ENCODE results near the gene ARHGAP25. TPM values are rescaled to one million over a fixed set of nuclear protein-coding genes. Genes with fewer than 3 reads are reported as not detected.

The ARHGAP25 gene
- total RNA-seq, 1 experiment from 2014 or later, result not detected

DNA sequence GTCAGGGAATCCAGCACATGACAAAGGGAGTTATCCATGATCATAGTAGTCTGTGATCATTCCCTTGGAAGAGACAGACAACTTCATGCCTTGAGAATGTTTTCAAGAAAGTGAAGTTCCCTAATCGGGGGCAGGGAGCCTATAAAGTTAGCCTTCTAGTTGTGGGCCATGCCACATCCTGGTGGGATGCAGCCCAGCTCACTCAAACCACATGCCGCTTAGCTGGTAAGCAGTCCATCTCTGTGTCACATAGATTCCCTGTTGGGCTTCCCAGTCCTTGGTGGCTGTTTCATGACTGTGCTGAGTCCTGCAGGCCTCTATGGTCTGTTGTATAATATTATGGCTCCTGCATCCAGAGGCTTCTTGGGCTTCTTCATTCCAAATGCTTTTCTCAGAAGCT, 11.4 kb upstream of the ARHGAP25 start:
- DNase-seq, result no peak
- Histone ChIP-seq H3K79me2 (ENCODE audit: low read depth) (no peaks in the 10 kb centered on the region), H3K27me3 (ENCODE audit: insufficient read depth, low read depth) (no peaks in the 10 kb centered on the region), H3K9me2 (ENCODE audit: insufficient read depth) (no peaks in the 10 kb centered on the region), H3K4me3 (no peak overlapping the region), H3F3A (ENCODE audit: insufficient read depth, low read depth) (no peaks in the 10 kb centered on the region), H3K9me3 (ENCODE audit: insufficient read depth, low read depth) (no peaks in the 10 kb centered on the region), H3K27ac (no peak overlapping the region), H4K20me1 (ENCODE audit: insufficient read depth) (no peaks in the 10 kb centered on the region), H3K4me1 (replicated peaks; ENCODE audit: insufficient read depth) (0 out of 2 replicates have a peak, but pooled peaks cover 6% of the 10 kb centered on the region), H3K4me2 (no peak overlapping the region), H3K36me3 (ENCODE audit: low read depth) (no peaks in the 10 kb centered on the region), H2AFZ (no peak overlapping the region)
- TF ChIP-seq, protein P1, sequence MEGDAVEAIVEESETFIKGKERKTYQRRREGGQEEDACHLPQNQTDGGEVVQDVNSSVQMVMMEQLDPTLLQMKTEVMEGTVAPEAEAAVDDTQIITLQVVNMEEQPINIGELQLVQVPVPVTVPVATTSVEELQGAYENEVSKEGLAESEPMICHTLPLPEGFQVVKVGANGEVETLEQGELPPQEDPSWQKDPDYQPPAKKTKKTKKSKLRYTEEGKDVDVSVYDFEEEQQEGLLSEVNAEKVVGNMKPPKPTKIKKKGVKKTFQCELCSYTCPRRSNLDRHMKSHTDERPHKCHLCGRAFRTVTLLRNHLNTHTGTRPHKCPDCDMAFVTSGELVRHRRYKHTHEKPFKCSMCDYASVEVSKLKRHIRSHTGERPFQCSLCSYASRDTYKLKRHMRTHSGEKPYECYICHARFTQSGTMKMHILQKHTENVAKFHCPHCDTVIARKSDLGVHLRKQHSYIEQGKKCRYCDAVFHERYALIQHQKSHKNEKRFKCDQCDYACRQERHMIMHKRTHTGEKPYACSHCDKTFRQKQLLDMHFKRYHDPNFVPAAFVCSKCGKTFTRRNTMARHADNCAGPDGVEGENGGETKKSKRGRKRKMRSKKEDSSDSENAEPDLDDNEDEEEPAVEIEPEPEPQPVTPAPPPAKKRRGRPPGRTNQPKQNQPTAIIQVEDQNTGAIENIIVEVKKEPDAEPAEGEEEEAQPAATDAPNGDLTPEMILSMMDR (conservative IDR thresholded peaks at IDR 0.05), result no peak
- TF ChIP-seq EZH2 (IDR thresholded peaks at IDR 0.05; ENCODE audit: low read depth), result no peak
- CTCF ChIA-PET, result no interaction called here
- no TSS peak for BruUV-seq (replicated peaks)
- POLR2A ChIA-PET (ENCODE audit: unreplicated experiment), result no interaction called here
- intact Hi-C loops (cut with micrococcal nuclease; ENCODE audit: unreplicated experiment), result no loop called here

DNA sequence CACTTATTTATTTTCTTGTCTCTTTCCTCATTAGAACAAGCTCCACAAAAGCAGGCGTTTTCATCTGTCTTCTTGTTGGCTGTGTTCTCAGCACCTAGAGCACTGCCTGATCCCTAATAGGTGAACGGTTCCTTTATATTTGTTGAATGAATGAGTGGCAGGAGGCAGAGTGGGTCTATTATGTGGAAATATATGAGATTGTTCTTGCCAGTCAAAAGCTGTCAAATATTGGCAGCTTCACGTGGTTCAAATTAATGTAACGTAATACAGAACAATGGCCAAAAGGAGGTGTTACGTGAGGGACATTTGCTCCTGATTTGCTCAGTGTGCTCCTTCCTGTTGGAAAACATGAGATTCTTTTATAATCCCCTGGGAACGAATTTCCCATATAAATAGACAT, 8.5 kb upstream of the ARHGAP25 start:
- intact Hi-C loops (cut with micrococcal nuclease; ENCODE audit: unreplicated experiment), result no loop called here
- Histone ChIP-seq H3K9me2 (ENCODE audit: insufficient read depth) (no peaks in the 10 kb centered on the region), H3K79me2 (ENCODE audit: low read depth) (no peaks in the 10 kb centered on the region), H3K36me3 (ENCODE audit: low read depth) (no peaks in the 10 kb centered on the region), H3K27ac (no peak overlapping the region), H2AFZ (no peak overlapping the region), H3F3A (ENCODE audit: insufficient read depth, low read depth) (no peaks in the 10 kb centered on the region), H3K4me3 (no peak overlapping the region), H3K4me2 (no peak overlapping the region), H3K27me3 (ENCODE audit: insufficient read depth, low read depth) (no peaks in the 10 kb centered on the region), H4K20me1 (ENCODE audit: insufficient read depth) (no peaks in the 10 kb centered on the region), H3K4me1 (replicated peaks; ENCODE audit: insufficient read depth) (0 out of 2 replicates have a peak, but pooled peaks cover 6% of the 10 kb centered on the region), H3K9me3 (ENCODE audit: insufficient read depth, low read depth) (no peaks in the 10 kb centered on the region)
- BruUV-seq (replicated peaks), result no TSS peak
- TF ChIP-seq, protein P1 (conservative IDR thresholded peaks at IDR 0.05), result no peak
- TF ChIP-seq EZH2 (IDR thresholded peaks at IDR 0.05; ENCODE audit: low read depth), result no peak
- ChIA-PET CTCF (no interaction called here), POLR2A (ENCODE audit: unreplicated experiment) (no interaction called here)
- no peak for DNase-seq

GRCh38 chr2:68726608-68727367, 7.8 kb upstream of the ARHGAP25 start:
- TF ChIP-seq EZH2 (IDR thresholded peaks at IDR 0.05; ENCODE audit: low read depth), result no peak
- TF ChIP-seq, protein P1 (conservative IDR thresholded peaks at IDR 0.05), result no peak
- Histone ChIP-seq H3K9me3 (ENCODE audit: insufficient read depth, low read depth) (no peaks in the 10 kb centered on the region), H3F3A (ENCODE audit: insufficient read depth, low read depth) (no peaks in the 10 kb centered on the region), H3K36me3 (ENCODE audit: low read depth) (no peaks in the 10 kb centered on the region), H3K27ac (no peak overlapping the region), H3K4me1 (replicated peaks; ENCODE audit: insufficient read depth) (0 out of 2 replicates have a peak, but pooled peaks cover 4% of the 10 kb centered on the region), H3K4me2 (no peak overlapping the region), H3K9me2 (ENCODE audit: insufficient read depth) (no peaks in the 10 kb centered on the region), H3K79me2 (ENCODE audit: low read depth) (no peaks in the 10 kb centered on the region), H4K20me1 (ENCODE audit: insufficient read depth) (no peaks in the 10 kb centered on the region), H3K27me3 (ENCODE audit: insufficient read depth, low read depth) (no peaks in the 10 kb centered on the region), H3K4me3 (no peak overlapping the region), H2AFZ (no peak overlapping the region)
- DNase-seq, result no peak
- intact Hi-C loops (cut with micrococcal nuclease; ENCODE audit: unreplicated experiment), result no loop called here
- POLR2A ChIA-PET (ENCODE audit: unreplicated experiment), result no interaction called here
- BruUV-seq (replicated peaks), result no TSS peak
- CTCF ChIA-PET, result no interaction called here

All from PC-9 (cell line).